ENCODE results near the gene SLC25A44.
A peak's percentile ranks its signal among the peaks of the same experiment; 100 is the strongest.
"Not testable (repeated sequence)": the region's sequence is repeated elsewhere in the genome, so short reads cannot be mapped to it uniquely, and the experiment has no call there.

Gene SLC25A44

DNA sequence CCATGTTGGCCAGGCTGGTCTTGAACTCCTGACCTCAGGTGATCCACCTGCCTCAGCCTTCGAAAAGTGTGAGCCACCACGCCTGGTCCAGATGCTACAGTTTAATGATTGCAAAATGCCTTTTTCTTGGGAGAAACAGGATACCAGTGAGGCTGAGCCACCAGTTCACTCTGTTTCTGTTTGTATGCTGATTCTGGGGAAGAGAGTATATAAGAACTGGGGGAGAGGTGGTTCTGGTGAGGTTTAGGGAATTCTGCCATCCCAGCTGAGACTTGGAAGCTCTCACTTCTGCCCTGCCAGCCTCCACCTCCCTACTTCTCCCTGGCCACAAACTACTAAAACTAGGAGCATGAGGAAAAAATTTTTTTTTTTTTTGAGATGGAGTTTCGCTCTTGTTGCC lies 10.8 kb downstream of the SLC25A44 start:
- no peak for DNase-seq (ENCODE audit: low read depth in 3 of 3)

DNA sequence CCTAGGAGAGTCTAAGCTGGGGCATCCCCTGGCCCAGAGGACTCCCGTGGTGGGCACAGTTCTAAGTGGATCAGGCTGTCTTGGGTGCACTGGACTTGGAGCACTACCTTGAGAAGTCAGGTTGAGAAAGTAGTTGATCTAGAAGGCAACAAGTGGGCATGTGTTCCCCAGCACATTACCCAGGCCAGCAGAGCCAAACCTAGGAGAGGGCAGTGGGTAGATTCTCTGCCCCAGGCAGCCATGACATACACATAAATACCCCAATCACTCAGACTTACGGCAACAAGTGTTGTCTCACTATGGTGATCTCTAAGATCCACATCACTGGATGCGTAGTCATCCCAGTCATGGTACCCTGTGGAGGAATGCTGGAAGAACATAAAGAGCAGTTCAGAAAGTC lies 17.3 kb downstream of the SLC25A44 start:
- DNase-seq (ENCODE audit: low read depth in 3 of 3): no peak

DNA sequence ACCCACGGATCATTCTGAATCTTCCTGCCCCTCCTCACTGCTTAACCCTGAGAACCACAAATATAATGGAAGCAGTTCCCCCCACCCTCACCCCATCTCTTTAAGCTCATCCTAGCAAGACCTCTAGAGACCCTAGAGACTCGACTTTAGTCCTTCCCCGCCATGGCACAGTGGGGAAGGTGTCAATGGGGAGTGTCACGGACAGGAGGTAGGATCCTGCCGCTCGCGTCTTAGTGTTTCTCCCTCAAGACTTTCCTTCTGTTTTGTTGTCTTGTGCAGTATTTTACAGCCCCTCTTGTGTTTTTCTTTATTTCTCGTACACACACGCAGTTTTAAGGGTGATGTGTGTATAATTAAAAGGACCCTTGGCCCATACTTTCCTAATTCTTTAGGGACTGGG lies 18.2 kb downstream of the SLC25A44 start:
- no peak for DNase-seq (ENCODE audit: low read depth in 3 of 3)

DNA sequence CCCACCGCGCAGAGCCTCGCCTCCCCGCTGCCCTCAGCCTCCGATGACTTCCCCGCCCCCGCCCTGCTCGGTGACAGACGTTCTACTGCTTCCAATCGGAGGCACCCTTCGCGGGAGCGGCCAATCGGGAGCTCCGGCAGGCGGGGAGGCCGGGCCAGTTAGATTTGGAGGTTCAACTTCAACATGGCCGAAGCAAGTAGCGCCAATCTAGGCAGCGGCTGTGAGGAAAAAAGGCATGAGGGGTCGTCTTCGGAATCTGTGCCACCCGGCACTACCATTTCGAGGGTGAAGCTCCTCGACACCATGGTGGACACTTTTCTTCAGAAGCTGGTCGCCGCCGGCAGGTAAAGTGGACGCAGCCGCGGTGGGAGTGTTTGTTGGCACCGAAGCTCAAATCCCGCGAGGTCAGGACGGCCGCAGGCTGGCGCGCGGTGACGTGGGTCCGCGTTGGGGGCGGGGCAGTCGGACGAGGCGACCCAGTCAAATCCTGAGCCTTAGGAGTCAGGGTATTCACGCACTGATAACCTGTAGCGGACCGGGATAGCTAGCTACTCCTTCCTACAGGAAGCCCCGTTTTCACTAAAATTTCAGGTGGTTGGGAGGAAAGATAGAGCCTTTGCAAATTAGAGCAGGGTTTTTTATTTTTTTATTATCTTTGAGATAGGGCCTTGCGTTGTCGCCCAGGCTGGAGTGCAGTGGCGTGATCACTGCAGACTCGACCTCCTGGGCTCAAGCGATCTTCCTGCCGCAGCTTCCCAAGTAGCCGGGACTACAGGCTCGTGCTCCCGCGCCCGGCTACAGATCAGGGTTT lies 19.1 kb downstream of the SLC25A44 start, which contains the start of gene PMF1:
Gene PMF1 (plus strand): TSS at position 175 of the 811 bp plus-strand sequence. CDS start 9 bp downstream, at position 184.
- DNase-seq (ENCODE audit: low read depth in 3 of 3): peak; percentile 91 to 96 (median 94)

DNA sequence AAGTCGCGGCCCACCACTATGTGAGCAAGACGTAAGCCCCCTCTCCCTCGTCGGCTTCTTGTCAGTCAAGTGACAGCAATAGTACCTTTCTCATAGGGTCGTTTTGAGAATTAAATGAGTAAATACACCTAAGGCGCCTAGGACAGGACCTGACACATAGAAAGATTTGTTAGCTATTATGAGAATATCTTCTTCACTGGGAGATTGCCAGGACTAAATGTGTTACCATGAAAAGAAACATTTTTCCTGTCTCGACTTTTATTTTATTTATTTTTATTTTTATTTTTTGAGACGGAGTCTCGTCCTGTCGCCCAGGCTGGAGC lies 19.7 kb downstream of the SLC25A44 start:
- no peak for DNase-seq (ENCODE audit: low read depth in 3 of 3)

DNA sequence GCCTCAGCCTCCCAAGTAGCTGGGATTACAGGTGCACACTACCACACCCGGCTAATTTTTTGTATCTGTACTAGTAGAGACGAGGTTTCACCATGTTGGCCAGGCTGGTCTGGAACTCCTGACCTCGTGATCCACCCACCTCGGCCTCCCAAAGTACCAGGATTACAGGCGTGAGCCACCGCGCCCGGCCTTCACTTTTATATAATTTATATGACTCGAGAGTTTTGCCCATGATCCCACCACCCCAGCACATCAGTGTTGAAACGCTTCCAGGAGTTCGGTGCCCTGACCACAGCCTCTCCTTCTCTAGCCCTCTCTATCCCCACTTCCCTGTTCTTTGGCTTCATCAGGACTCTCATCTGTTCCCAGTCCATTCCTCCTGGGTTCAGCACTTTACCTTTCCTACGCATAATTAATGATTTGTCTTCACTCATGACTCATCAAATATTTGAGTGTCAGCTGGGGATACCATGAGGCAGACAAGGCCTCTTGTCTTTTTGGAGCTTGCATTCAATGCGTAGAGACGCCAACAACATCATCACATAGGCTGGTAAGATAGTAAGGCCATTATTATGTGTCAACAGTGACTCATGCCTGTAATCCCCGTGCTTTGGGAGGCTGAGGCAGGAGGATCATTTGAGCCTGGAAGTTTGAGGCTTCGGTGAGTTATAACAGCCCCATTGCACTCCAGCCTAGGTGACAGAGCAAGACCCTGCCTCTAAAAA lies 20.3 kb downstream of the SLC25A44 start:
- no peak for DNase-seq (ENCODE audit: low read depth in 3 of 3)

DNA sequence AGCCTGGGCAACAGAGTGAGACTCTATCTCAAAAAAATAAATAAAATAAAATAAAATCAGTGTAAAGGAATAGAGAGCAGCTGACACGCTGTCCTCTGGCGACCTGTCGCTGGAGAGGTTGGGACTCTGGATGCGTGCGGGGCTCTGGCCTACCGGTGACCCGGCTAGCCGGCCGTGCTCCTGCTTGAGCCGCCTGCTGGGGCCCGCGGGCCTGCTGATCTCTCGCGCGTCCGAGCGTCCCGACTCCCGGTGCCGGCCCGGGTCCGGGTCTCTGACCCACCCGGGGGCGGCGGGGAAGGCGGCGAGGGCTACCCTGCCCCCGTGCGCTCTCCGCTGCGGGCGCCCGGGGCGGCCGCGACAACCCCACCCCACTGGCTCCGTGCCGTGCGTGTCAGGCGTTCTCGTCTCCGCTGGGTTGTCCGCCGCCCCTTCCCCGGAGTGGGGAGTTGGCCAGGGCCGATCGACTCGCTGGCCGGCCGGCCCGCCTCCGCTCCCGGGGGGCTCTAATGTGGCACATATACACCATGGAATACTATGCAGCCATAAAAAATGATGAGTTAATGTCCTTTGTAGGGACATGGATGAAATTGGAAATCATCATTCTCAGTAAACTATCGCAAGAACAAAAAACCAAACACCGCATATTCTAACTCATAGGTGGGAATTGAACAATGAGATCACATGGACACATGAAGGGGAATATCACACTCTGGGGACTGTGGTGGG lies 22.6 kb downstream of the SLC25A44 start:
- not testable (repeated sequence) for DNase-seq (ENCODE audit: low read depth in 3 of 3)

DNA sequence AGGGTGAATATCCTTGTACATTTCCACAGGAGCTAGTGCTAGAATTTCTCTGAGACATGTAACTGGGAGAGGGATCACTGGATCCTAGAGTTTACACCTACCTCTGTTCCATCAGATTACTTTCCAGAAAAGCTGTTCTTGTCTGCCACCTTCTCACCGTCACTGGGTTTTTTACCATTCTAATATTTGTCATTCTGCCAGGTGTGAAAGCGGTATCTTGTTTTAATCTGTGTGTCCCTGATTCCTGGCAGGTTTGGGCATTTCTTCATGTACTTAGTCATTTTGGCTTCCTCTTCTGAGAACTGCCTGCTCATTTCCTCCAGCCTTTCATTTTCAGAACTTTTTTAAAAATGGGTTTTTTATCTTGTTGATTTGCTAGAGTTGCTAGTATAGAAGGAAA lies 24.0 kb downstream of the SLC25A44 start:
- DNase-seq (ENCODE audit: low read depth in 3 of 3): peak in 1 of 3 experiments; percentile 40

DNA sequence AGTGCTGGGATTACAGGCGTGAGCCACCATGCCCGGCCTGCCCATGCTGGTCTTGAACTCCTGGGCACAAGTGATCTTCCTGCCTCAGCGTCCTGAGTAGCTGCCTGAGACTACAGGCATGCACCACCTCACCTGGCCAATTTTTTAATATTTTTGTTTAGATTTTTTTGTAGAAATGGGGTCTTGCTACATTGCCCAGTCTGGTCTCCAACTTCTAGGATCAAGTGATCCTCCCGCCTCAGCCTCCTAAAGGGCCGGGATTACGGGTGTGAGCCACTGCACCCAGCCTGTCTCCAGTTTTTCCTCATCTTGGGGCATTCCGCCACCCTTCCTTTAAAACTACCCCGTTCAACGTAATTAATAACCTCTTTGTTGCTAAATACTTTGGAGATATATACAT lies 26.3 kb downstream of the SLC25A44 start:
- no peak for DNase-seq (ENCODE audit: low read depth in 3 of 3)

DNA sequence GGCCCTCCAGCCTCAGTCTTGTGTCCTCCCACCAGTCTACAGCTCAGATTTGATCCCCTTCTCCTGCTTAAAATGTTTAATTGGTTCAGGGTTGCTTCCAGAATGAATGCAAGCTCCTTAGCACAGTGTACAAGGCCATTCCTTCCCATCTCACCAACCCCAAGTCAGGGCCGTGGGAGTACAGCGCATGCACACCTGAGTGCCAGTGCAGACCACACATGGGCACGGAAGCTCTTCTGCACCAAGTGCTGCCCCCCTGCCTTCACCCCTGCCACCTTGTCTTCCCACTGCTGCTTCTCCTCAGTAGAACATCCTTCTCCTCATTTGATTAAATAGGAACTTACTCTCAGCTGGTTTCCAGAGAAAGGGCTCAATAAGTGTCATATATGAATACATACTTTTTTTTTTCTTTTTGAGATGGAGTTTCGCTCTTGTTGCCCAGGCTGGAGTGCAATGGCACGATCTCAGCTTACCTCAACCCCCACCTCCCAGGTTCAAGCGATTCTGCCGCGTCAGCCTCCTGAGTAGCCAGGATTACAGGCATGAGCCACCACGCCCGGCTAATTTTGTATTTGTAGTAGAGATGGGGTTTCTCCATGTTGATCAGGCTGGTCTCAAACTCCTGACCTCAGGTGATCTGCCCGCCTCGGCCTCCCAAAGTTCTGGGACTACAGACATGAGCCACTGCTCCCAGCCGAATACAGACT lies 28.2 kb downstream of the SLC25A44 start:
- no peak for DNase-seq (ENCODE audit: low read depth in 3 of 3)

DNA sequence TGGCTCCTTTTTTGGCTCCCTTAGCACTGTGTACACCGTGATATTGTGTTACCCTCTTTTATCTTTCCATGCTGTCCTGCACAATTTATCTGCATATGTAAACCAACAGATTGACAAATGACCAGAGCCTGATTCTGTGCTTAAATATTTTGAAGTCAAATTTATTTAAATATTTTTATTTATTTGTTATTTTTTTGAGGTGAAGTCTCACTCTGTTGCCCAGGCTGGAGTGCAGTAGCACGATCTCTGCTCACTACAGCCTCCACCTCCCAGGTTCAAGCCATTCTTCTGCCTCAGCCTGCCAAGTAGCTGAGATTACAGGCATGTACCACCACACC lies 31.7 kb downstream of the SLC25A44 start:
- no peak for DNase-seq (ENCODE audit: low read depth in 3 of 3)

DNA sequence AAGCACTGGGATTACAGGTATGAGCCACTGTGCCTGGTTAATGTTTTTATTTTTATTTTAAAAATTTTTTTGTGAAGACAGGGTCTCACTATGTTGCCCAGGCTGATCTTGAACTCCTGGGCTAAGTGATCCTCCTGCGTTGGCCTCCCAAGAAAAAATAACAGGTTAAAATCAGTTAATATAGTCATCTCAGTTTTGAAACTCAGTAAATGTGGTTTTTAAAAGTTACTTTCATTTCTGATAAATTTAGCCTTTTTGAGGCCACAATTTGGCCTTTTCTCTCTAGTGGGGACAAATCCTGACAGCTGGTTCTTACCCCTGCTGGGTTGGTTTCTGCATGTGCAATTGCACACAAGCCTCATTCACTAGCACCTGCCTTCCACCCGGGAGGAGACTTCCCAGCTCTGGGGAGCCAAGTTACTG lies 32.2 kb downstream of the SLC25A44 start:
- DNase-seq (ENCODE audit: low read depth in 3 of 3): no peak

DNA sequence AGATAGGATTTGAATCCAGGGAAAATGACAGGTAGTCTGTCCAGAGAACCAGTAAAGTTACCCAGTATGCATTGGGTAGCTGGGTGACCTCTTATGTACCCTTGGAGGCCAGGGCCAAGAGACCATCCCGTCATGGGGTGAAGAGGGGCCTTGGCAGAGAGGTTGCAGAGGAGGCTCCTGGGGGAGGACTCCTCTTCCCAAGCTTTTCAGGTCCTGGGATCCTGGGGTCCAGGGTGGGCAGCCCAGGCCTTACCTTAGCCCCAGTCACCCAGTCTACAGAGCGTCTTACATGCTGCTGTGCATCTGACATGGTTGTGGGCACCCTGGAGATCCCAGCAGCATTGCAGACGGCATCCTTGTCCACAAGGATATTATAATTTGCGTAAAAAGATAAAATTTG lies 32.9 kb downstream of the SLC25A44 start:
- DNase-seq (ENCODE audit: low read depth in 3 of 3): no peak

DNA sequence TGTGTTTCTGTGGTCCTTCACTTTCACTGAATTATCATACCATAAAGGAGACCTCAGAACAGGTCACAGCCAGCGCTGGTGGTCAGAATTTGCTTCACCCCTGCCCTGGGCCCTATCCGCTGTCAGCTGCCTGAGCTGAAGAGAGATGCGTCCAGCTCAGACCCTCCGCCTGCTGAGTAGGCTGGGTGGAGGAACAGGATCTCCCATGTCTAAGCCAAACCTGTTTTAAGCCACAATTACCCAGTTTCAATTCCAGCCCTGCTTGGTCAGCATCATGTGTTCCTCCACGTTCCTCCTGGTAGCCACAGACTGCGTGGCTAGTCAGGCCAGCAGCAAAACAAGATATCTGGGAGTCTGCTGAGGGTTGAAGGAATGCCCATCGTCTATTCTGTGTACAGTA lies 34.6 kb downstream of the SLC25A44 start:
- DNase-seq (ENCODE audit: low read depth in 3 of 3): no peak

DNA sequence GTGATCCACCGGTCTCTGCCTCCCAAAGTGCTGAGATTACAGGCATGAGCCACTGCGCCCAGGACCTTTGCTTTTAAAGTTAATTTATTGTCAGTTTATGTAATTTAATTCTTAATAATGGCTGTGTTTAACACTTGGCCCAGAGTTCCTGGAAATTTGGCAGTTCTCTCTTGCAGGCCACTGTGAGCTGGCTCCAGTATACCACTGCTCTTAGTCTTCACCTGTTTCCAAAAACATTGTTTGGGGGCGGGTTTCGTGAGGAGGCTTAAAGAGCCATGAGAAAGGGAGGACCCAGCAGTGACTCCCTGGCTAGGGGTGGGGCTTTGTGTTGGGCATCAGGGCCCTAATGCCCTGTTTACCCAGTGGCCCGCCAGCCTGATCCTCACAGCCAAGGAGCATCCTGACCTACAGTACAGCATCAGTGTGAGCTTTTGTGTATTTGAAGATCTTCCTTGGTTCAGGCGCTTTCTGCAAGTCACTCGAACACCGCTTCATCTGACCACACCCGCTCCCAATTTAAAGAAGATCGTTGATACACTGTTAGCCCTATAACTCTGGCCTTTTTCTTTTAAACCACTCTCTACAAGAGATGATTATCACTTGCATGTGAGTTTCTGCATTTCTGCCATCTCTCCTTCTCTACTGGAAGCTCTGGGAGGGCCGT lies 36.0 kb downstream of the SLC25A44 start:
- no peak for DNase-seq (ENCODE audit: low read depth in 3 of 3)

DNA sequence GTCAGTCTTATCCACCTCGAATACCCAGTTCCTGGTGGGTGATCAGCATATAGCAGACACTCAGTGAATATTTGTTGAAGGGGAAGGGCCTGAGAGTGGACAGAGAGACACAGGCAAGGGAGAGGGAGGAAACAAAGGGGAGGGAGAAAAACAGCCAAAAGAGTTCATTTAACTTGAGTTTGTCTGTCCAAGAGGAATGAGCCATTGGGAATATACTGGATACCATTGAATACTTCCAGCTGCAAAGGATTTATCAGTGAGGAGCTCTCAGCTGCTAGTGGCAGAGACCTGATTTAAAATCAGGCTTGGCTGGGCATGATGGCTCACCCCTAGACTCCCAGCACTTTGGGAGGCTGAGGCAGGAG lies 36.6 kb downstream of the SLC25A44 start:
- DNase-seq (ENCODE audit: low read depth in 3 of 3): no peak

DNA sequence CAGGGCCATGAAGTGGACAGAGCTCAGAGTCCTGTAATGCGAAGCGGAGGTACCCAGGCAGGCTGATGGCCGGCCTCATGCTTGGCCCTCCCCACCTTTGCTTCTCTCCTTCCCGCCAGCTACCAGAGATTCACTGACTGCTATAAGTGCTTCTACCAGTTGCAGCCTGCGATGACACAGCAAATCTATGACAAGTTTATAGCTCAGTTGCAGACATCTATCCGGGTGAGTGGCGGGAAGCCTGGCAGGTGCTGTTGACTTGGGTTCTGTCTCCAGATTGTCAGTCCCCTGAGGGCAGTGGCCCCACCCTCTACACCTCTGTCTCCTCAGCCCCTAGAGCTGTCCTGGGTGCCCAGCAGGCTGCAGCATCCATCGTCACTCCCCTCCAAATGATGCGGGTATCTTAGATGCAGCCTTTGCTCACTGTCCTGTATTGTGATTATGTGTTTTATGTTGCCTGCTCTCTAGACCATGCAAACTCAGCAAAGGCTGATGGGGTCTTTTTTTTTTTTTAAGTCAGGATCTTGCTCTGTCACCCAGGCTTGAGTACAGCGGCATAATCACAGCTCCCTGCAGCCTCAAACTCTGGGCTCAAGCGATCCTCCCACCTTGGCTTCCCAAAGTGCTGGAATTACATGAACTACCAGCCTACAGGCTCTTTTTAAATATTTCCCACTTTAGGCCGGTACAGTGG lies 38.4 kb downstream of the SLC25A44 start:
- DNase-seq (ENCODE audit: low read depth in 3 of 3): no peak

DNA sequence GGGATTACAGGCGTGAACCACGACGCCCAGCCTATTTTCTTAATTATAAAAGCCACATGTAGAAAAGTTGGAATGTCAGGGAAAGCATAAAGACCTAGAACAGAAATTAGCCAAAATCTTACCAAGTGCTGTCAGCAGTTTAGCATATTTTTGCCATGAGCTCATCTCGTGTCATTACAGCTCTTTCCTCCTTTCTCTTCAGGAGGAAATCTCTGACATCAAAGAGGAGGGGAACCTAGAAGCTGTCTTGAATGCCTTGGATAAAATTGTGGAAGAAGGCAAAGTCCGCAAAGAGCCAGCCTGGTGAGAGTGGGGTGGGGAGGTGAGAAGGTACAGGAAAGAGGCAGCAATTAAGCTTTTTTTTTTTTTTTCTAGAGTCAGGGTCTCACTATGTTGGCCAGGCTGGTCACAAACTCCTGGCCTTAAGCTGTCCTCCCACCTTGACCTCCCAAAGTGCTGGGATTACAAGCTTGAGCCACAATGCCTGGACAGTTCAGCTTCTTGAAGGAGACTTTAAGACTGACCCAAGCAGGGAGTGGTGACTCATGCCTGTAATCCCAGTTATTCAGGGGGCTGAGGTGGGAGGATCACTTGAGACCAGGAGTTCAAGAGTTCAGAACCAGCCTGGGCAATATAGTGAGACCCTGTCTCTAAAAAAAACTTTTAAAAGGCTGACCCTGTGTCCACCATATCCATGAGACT lies 39.7 kb downstream of the SLC25A44 start:
- no peak for DNase-seq (ENCODE audit: low read depth in 3 of 3)

DNA sequence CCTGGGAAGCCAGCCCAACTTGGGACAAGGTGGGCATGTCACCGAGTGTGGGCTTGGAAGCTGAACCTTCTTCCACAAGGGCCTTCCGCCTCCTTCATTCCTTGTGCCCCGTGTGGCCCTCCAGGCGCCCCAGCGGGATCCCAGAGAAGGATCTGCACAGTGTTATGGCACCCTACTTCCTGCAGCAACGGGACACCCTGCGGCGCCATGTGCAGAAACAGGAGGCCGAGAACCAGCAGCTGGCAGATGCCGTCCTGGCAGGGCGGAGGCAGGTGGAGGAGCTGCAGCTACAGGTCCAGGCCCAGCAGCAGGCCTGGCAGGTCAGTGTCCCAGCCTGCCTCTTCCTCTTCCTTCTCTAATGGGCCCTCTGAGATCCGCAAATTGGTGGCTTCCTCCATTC lies 42.3 kb downstream of the SLC25A44 start:
- no peak for DNase-seq (ENCODE audit: low read depth in 3 of 3)

DNA sequence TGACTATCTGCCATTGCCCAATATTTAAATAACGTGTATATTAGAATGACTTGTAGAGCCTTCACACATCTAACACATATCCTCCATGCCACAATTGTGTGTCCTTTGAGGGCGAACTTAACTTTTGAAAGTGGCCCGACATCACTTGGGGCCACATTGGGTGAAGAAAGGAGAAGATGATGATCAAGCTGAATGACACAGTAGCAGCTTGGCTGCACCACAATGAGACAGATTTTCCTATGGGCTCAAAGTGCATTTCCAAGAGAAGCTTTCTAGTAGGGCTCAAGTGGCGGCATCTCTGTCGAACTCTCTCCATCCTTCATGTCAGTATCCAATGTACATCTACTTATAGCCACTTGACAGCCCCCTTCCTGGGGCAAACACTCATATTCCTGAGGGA lies 44.3 kb downstream of the SLC25A44 start:
- no peak for DNase-seq (ENCODE audit: low read depth in 3 of 3)
